ENCODE results near the gene ZNF280B.
"Not testable (repeated sequence)": the region's sequence is repeated elsewhere in the genome, so short reads cannot be mapped to it uniquely, and the experiment has no call there.

Gene ZNF280B

DNA sequence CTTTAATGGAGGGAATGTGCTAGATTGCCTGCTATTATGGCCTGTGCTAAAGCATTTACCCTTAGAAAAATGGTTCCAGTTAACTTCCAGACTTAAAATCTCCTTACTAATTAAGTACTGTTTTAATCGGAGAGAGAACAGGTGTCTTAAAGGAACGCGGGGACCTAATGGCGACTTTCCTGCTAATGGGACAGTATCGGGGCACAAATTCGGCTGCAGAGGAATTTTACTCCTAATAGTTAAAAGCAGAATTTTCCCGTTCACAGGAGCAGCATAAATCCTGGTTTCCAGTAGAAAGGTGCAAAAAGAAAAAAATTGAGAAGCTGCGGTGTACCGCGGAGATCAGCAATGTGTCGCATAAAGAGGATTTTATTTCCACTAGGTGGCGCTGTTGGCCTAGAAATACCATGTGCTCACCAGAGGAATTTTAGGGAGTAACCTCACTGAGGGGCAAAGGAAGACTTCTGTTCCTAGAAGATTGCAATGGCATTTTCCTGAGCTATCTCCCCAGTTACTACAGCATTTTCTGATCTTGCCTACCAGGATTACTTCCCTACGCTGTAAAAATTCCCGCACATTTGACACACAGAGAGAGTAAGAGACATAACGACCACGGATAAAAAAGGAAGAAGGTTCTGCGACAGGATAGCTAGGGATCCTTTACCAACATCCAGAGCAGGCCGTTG, 44.5 kb downstream of the ZNF280B start:
- DNase-seq (ENCODE audit: low spot score): peak; percentile 63

DNA sequence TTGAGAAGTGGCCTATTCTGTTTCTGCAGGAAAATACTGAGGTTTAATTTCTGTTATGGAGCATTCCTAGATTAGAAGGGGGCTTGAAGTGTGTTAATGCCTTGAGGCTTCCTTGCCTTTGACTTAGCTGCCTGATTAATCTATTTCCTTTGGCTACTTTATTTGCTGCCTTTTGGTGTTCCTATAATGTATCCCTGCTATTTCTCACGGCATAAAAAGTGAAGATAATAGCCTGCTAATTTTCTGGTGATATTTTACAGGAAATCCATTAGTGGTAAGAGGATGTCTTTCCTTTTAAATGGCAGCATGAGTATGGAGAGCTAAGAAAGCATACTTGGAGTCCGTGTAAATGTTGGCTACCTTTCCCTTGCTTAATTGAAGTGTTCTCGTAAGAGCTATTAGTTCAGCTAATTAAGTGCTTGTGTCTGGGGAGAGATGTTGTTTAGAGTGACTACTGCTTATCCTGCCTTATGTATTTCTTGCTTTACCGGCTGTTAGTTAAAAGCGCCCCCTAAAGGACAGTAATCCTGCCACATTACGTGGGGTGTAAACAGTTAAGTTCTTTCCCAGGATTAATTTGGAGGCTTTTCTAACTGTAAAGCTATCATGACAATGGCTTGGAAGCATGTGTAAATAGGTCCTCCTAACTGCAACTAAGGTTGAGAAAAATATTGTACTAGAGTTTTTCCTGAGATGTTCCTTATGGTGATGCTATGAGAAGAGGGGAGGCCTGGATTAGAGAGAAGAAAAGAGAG, 45.6 kb downstream of the ZNF280B start:
- no peak for DNase-seq (ENCODE audit: low spot score)

DNA sequence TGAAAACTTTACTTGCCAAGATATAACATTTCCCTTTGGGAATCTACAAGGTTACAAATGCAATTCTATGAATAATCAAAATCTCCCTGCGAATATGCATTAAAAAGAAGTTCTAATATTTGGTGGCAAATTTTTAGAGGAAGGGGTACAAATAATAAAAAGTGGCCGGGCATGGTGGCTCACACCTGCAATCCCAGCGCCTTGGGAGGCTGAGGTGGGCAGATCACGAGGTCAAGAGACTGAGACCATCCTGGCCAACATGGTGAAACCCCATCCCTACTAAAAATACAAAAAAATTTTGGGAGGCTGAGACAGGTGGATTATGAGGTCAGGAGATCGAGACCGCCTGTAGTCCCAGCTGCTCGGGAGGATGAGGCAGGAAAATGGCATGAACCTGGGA, 47.0 kb downstream of the ZNF280B start:
- no peak for DNase-seq (ENCODE audit: low spot score)

DNA sequence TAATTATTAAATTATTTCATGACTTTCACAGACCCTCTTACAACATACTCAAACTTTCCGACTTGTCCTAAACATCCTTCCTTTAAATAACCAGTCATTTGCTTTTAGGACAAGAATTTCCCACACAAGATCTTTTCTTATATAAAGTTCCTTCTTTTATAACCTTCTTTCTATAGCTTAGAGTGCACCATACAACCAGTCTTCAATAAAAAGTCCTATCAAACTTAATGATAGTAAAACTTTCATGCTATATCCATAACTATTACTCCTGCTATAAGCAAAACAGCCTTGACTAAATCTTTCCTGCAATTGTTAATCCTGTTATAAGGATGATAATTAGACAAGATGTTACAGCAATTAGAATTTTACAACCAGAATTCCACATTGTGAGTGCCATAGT, 47.4 kb downstream of the ZNF280B start:
- DNase-seq (ENCODE audit: low spot score): no peak

DNA sequence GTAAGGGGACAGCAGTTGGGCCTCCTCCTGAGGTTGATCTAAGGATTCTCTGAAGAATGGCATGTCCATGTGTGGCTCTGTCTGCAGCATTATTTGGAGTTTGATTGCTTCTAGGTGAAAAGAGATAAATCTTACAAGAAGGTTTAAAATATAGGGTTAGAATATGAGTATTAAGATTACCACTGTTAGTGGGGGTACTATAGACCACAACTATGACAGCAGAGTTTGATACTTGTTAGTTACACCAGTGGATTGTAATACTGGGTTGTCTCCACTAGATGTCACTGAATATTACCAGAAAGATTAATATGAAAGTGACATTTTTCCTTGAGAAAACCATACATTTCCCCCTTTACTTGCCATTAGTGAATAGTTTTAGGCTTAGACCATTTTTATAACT, 47.9 kb downstream of the ZNF280B start:
- no peak for DNase-seq (ENCODE audit: low spot score)

DNA sequence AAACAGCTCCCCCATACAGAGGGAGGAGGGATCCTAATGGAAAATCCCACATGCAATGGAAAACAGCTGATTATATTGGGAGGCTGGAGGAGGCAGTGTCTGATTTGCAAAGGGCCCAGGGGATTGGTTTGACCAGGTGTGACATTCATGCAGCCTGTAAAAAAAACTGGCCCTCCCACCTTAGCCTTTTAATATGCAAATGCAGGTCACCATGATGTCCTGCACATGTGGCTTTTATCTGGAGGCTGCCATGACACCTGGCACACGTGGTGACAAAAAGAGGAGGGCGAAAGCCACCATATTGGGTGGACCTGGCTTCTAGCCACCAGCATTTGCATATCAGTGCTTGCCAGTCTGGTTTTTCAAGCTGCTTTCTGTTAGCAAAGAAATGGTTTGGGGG, 48.5 kb downstream of the ZNF280B start:
- no peak for DNase-seq (ENCODE audit: low spot score)

DNA sequence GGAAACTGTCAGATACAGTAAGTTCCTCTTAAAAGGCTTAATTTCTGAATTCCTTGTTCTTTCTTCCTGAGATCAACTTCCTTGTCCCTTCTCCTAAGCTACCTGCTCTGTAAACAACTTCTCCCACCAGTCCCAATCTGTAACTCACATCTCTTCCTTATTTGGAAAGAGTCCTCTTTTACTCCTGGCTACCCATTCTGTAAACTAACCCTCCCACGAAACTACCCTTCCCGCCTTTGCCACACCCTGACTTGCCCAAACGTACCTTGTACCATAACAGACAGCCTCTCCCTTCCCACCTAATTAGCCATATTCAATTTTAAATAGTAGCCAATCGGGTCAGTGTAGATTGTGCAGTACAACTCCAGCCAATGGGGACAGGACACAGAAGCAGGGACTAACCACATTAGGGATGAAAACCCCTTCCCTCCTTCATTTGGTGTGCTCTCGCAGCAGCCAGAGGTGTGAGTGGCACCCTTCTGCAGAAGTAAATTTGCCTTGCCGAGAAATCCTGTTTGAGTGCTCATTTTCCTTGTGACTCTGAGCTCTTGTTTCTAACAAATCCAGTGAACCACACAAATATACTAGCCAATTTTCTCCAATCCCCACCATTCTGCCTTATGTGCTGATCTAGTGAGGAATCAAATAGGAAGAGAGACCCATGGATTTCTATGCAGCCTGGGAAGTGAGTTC, 49.5 kb downstream of the ZNF280B start:
- no peak for DNase-seq (ENCODE audit: low spot score)

DNA sequence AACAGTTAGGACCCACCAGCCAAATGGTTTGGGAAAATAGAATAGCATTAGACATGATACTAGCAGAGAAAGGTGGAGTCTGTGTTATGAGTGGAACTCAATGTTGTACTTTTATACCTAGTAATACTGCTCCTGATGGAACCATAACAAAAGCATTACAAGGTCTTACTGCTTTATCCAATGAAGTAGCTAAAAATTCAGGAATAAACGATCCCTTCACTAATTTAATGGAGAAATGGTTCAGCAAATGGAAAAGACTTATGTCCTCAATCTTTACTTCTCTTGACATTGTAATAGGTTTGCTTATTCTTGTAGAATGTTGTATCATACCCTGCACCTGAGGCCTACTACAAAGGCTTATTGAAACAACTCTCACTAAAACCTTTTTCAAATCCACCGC, 50.2 kb downstream of the ZNF280B start:
- no peak for DNase-seq (ENCODE audit: low spot score)

DNA sequence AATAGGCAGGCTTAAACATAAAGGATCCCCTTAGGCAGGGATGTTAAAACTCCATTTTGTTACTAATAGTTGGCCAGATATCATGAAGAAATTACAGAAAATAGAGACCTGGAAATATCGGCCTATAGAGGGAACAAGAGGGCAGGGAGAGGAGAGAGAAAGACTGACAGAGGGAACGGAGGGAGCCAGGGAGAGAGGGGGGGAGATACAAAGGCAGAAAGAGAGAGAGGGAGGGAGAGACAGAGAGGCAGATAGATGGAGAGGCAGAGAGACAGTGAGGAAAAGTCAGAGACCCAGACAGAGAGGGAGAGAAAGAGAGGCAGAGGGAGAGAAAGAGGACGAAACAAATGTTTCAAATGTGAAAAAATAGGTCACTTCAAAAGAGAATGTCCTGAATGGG, 53.5 kb downstream of the ZNF280B start:
- DNase-seq (ENCODE audit: low spot score): no peak

DNA sequence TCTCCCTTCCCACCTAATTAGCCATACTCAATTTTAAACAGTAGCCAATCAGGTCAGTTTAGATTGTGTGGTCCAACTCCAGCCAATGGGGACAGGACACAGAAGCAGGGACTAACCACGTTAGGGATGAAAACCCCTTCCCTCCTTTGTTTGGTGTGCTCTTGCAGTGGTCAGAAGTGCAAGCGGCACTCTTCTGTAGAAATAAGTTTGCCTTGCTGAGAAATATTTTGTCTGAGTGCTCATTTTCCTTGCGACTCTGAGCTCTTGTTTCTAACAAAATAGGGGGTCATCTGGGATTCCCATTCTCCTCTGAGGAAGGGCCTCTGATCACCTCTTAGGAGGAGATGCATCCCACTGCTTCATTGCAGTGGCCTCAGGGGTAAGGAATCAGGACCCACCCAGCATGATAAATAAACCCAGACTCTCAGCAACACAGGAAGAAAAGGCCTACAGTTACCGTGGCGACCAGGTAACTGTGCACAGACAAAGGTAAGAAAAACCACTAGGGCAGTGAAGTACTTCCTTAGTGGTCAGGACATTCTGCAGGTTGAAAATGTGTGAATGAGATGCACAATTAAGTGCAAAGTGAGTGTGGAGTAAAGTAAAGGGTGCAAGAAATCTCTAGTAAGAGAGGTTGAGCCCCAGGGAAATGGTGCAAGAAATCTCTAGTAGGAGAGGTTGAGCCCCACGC, 55.4 kb downstream of the ZNF280B start:
- DNase-seq (ENCODE audit: low spot score): no peak

DNA sequence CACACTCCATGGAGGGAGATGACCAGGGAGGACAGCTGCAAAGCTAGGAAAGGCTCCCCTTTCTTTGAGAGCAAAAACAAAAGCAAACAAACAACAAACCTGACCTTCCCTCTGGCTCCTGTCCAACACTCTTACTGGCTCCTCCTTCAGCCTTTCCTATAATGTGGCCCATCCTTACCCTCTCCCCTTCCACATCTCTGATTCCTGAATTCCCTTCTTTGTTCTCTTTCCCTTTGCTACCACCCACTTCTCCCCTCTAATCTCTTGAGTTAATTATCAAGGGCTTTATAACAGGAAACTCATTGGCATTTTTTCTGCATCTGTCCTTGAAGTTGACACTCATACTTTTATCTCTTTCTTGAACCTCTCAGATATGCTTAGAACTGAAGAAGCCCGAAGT, 56.3 kb downstream of the ZNF280B start:
- no peak for DNase-seq (ENCODE audit: low spot score)

DNA sequence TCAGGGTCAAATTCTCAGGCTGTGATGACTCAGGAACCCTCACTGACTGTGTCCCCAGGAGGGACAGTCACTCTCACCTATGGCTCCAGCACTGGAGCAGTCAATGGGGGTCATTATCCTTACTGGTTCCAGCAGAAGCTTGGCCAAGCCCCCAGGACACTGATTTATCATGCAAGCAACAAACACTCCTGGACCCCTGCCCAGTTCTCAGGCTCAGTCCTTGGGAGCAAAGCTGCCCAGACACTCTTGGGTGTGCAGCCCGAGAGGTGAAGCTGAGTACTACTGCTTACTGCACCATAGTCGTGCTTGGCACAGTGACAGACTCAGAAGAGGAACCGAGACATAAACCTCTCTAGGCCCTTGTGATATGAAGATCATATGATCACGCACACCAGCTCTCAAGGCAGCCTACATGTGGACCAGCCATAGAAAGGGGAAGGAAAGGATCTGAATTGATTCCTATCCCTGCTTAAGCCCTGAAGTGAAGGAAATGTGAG, 58.2 kb downstream of the ZNF280B start:
- DNase-seq (ENCODE audit: low spot score): no peak

DNA sequence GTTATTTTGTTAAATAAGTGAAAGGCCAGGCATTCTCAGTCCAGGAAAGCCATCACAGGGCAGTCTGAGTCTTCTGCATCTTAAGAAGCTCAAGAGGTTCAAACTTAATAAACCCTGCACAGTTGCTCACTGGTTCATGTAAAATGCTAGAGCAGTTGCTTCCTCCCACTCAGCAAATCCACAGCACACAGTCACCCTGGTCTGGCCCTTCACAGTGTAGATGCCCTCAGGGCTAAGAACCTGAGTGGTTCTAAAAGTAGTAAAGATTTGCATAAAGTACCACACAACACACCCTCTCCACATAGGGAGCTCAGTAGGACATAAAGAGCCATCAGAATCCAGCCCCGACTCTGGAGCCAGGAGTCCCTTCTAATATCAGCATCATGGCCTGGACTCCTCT, 58.7 kb downstream of the ZNF280B start:
- DNase-seq (ENCODE audit: low spot score): no peak

DNA sequence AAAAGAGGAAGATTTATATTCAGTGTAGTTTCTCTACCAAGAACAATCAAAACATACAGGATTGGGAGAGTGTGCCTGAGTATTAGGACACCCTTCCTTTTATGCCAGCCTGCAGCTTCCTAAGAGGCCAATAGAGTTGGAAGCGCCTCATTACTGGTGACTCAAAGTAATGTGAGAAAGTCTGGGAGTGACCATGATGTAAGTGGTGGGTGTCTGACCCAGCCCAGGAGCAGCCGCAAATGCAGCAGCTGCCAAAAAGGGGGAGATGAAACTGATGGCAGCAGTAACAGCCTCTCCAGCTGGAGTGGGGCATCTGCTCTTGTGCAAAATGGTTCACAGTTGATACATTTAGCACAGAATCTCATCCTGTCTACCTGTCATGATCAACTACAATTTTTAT, 62.0 kb downstream of the ZNF280B start:
- no peak for DNase-seq (ENCODE audit: low spot score)

DNA sequence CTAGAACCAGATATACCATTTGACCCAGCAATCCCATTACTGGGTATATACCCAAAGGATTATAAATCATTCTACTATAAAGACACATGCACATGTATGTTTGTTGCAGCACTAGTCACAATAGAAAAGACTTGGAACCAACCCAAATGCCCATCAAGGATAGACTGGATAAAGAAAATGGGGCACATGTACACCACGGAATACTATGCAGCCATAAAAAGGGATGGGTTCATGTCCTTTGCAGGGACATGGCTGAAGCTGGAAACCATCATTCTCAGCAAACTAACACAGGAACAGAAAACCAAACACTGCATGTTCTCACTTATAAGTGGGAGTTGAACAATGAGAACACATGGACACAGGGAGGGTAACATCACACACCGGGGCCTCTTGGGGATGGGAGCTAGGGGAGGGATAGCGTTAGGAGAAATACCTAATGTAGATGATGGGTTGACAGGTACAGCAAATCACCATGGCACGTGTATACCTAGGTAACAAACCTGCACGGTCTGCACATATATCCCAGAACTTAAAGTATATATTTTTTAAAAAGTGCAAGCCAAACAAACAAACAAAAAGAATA, 64.4 kb downstream of the ZNF280B start:
- DNase-seq (ENCODE audit: low spot score): not testable (repeated sequence)

DNA sequence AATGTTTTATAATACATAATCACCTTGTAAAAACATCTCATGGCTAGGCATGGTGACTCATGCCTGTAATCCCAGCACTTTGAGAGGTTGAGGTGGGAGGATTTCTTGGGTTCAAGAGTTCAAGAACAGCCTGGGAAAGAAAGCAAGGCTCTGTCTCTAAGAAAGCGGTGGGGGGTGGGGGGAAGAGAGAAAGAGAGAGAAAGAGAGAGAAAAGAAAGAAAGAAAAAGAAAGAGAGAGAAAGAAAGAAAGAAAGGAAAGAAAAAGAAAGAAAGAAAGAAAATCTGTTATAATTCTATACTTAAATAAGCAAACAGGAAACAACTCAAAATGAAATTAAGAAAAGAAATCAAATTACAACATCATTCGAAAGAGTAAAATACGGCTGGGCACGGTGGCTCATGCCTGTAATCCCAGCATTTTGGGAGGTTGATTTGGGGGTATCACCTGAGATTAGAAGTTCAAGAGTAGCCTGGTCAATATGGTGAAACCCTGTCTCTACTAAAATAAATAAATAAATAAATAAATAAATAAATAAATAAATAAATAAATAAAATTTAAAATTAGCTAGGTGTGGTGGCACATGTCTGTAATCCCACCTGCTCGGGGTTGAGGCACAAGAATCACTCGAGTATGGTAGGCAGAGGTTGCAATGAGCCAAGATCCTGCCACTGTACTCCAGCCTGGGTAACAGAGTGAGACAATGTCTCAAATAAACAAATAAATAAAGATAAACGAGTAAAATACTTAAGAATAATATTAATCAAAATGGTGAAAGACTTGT, 65.4 kb downstream of the ZNF280B start:
- no peak for DNase-seq (ENCODE audit: low spot score)

DNA sequence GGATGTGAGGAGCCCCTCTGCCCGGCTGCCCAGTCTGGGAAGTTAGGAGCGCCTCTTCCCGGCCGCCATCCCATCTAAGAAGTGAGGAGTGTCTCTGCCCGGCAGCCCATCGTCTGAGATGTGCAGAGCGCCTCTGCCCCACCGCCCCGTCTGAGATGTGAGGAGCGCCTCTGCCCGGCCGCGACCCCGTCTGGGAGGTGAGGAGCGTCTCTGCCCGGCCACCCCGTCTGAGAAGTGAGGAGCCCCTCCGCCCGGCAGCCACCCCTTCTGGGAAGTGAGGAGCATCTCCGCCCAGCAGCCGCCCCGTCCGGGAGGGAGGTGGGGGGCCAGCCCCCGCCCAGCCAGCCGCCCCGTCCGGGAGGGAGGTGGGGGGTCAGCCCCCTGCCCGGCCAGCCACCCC, 66.9 kb downstream of the ZNF280B start:
- DNase-seq (ENCODE audit: low spot score): not testable (repeated sequence)

DNA sequence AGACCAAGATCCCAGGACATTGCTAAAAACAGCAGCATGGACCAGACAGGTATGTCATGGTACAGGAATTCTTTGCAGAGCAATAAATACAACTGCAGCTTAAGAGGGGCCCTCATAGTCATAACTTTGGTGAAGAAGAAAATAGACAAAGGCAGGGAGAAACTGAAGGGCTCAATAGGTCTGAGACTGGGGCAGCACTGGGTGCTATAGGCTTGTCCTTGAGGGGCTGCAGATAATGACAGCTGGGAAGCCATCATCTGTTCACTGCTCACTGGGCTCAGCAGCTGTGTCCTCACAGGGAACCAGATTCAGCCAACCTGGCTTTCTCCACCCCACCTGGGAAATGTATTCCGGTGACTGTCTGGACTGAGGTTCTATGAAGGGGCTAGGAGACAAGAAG, 68.4 kb downstream of the ZNF280B start:
- DNase-seq (ENCODE audit: low spot score): no peak

All from AG08395 (cell line).